Mucosa of gallbladder (tissue), 1 donor: Measurements from ENCODE around the gene MYL12B. TPM values are rescaled to one million over a fixed set of nuclear protein-coding genes. Genes with fewer than 3 reads are reported as not detected.
"Not testable (repeated sequence)": the region's sequence is repeated elsewhere in the genome, so short reads cannot be mapped to it uniquely, and the experiment has no call there.

Experiments
- DNase-seq: peaks from one replicate; pipeline ENCODE4 v3.0.0-alpha.2; 2020; ENCODE audit warnings: low spot score
- total RNA-seq: library from RNA; stranded (reverse); gene quantifications from one replicate; pipeline ENCODE4 v1.2.1, GENCODE V29; 2021
- donor health status: DM: no; HTN: no; CAD: no.

Gene MYL12B
- total RNA-seq, result 342 TPM

DNA sequence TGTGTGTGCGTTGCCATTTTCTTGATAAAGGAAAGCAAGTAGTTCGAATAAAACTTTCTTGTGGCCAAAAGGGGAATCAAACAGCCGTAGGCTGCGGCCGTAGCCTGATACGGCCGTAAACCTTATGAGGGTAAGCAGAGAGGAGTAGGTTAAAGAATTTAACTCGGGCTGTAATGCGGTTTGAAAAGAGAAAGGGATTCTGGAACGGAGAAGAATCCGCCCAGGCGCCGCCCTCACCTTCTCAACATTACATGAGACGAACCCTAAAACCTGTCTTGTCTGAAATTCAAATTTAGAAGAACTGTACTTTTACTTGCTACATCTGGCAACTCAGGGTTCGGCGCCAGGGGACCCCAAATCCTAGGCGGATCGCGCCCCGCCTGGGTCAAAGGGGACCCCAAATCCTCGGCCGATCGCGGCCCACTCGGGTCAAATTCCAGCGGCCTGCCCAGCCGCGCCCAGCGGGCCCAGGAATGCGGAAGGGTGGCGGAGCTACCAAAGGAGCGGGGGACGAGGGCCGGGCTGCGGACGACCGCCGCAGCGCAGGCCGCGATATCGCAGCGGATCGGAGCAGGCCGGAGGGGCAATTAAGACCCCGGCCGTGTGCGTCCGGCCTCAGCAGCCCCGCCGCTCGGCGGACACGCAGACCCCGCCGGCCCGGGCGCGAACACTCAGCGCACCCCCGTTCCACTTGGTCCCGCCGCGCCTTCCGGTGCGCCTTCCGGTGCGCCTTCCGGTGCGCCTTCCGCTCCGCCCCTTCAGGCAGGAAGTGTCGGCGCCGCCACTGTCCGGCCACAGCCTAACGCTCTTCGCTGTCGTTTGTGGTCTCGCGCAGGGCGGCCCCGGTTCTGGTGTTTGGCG lies at the start of gene MYL12B:
Gene MYL12B, plus strand, starts transcription at position 761 of the 861 bp plus-strand sequence. CDS start 10,766 bp downstream, outside the sequence.
- DNase-seq, result peak; percentile 74

DNA sequence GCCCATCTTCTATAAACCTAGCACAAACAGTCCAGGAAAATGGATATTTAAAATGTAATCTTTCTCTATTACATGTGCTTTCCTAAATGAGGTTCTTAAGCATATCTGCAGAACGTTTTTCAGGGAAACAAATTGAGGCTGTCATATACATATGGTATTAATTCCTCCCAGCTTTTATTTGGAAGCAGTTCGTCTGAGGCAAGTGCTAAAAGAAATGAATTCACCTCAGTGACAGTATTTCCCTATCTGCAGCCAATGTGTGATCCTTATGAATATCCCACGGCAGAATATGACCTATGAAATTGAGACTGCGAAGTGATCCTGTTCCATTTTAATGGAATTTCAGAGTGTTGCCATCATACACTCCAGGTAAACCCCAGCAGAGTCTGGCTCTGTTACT lies 49.3 kb upstream of the MYL12B start:
- DNase-seq, result no peak

DNA sequence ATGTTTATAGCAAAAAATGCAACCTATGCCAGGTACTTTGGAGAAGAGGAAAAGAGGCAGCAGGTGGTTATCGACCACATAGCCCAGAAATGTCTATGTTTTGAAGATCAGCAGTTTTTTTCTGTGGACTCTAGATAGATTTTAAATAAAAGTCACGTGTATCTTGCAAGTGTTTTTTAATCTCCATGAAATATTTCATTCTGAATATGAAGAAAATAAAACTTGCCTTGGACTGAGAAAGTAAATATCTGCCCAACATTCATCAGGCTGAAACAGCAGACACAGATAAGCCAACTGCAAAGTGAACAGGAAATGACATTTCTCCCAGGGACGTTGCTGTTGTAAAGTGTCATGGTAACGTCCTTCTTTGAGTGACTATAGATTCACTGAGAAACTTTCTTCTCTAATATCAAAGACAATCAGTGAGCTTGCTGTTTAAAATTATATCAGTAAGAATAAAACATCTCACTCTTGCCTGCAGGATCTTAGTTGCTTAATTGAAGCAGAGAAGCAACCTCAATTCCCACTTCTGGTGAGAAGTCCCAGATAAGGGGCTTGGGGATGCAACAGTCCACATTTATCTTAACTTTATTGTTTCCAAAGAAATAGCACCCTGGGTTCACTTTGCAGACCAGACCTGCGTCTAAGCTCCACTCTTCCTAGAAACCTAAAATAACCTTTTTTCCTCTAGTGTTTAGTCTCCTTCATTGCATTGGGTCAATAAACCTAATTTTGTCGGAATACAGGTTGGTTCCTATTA lies 48.5 kb upstream of the MYL12B start:
- DNase-seq, result no peak

DNA sequence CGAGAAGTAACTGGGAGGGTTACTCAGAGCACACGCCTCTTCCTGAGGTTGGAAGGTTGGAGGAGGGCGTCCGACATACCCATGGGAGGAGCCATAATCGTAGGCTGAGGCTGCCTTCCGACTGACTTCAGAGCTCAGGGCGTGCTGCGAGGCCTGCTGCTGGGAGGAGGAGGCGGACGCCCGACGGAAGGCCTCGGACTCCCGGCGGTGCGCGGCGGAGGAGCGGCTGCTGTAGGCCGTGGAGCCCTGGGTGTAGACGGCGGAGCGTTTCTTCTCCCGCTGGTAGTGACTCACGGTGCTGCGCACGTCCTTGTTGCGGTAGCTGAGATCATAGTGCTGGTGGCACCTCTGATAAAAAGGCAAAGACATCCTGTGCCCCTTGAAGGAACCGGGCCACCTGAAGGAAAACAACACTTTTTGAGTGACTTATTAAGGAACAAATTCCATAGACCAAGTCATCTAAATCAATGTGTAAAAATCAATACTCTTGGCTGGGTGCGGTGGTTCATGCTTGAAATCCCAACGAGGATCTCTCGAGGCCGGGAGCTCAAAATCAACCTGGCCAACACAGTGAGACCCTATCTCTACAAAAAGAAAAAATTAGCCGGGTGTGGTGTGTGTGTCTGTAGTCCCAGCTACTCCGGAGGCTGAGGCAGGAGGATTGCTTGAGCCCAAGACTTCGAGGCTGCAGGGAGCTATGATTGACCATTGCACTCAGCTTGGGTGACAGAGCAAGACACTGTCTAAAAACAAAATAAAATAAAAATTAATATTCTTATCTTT lies 46.9 kb upstream of the MYL12B start:
- peak; percentile 77 for DNase-seq

DNA sequence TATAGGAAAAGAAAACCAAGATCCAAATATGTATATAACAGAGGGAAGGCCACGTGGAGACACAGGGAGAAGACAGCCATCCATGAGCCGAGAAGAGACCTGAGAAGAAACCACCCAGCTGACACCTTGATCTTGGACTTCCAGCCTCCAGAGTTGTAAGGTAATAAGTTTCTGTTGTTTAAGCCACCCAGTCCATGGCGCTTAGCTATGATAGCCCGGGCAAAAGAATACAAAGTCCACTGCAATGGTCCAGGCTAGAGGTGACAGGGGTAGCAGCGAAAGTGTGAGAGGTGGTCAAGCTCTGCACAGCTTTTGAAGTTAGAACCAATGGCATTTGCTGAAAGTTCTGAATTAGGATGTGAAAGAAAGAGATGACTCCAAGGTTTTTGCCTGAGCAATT lies 44.9 kb upstream of the MYL12B start:
- no peak for DNase-seq

DNA sequence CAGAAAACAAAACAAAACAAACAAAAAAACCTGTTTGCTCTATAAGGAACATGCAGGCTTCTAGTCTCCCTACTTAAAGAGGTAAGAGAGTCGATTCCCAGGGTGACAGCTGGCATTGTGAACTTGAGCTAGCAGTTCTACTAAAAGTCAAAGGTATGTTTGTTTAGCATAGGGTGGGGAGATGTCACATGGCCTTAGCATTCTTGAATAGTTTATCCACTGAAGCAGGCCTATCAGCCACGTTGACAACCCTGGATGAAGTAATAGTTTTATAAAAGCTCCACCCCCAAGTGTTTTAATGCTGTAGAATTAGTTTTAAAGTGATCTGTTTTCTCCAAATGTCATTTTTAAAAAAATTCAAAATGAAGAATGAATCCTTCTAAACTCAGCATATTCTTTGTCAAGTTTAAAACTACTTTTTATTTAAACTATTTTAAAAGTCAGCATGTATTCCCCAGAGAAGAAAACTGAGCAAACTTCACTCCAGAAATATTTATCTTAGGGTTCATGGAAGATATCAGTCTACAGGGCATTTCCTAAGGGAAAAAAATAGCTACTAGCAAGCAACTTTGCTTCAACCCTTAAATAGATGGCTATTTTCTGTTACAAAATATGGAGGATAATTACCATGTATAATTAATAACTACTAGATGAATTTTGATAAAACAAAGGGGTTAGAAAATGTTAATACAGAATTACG lies 43.8 kb upstream of the MYL12B start:
- DNase-seq, result peak; percentile 85

DNA sequence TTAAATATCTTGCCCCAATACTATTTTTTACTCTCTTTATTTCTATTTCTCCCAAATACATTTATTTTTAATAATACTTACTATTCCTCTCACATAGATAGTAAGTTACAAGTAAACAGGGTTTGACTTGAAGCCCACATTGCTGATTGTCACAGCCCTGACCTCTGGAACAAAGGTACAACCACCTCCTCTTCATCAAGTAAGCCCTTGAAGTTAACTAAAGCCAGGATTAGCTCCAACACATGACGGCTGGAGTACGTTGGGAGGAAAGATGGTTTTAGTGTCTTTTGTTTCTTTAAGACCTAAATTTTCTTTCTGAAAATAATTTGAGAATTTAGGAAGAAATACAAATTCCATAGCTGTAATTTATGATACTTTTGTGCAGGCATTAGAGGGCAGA lies 43.1 kb upstream of the MYL12B start:
- no peak for DNase-seq

DNA sequence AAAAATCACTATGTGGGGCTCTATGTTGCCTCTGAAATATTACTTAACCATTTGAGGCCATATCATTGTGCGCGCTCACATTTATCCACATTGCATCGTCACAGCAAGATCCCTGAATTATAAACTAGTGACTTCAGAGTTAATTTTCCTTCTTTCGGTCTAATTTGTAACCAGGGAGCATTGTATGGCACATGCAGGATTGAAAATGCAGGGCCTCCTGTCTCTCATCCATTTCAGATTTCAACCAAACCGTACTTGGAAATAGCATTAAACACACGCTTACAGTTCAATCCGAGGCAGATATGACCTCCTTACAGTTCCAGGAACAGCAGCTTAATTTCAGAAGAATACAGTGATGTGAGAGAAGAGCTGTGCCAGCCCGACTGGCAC lies 42.7 kb upstream of the MYL12B start:
- no peak for DNase-seq

DNA sequence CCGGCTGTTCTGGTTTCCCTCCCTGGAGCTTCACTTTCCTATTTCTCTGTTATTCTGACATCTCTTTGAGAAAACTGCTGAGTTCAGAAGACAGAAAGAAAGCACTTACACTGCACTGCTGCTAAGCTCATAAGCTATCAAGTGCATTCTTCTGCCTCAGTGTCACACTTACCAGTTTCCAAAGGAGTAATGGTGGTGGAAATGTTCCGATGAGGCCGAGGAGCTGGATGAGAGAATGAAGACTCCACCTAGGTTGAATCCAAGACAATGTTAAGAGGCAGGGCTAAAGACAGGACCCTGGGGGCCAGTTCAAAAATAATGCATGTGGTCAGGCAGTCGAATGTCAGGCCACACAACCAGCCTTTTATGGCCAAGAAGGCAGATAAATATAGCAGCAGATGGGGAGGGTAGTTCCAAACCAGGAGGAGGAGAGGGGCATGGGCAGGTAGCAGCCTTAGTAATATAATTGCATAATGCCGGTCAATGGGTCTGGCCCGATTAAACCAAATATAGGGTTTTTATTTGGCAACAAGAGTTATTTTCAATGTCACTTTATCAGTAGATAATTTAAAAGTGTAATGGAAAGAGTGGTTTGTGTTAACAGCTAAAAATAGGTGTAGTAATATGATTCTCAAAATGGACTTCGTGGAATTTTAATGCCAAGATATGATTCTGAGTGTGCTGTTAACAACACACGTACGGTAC lies 42.1 kb upstream of the MYL12B start, which contains the start of gene MYOM1:
Gene MYOM1, minus strand, starts transcription at position 338 of the 705 bp plus-strand sequence. CDS start 4,745 bp downstream, outside the sequence.
- DNase-seq, result no peak

DNA sequence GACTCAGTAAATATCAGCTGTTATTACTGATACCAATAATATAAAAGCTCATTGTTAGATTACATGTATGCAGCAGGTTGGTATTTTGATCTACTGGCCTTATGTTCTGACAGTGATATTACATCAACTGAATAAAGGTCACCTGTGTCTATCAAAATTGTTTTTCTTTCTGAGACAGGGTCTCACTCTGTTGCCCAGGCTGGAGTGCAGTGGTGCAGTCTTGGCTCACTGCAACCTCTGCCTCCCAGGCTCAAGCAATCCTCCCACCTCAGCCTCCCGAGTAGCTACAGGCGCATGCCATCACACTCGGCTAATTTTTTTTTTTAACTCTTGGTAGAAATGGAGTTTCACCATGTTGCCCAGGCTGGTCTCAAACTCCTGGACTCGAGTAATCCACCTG lies 41.1 kb upstream of the MYL12B start:
- not testable (repeated sequence) for DNase-seq

DNA sequence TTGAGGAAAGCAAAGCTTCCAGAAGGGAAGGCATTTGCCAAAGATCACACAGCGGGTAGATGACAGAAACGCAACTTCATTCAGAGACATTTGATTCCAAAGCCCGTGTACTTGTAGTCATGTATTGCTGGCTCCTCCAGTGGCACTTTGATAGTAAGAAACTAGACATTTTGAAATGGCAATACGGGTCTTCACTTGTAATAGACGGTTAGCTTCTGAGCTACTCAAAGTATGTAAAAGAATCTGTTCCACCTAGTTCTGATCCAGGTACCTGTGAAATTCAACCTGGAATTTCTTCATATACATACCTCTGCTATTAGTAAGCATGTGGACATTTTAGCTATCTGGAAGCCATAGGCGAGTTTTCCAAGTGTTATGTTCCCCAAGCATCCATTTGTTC lies 40.4 kb upstream of the MYL12B start:
- DNase-seq, result no peak

DNA sequence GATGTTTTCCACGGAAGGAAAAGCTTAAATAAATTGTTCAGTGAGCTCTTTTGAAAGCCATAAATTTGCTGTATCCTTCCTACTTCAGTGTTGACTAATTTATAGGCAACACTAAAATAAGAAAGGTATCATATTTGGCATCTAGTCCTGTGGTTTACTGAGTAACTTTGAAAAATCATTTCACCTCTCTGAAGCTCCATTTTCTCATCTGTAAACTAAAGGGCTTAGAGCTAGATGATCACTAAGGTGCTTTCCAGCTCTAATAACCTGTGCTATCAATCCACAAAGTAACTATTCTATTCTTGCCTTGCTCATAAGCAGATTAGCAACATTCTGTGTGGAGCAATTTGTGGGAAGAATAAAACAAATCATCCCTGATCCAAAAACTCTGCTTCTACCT lies 38.6 kb upstream of the MYL12B start:
- DNase-seq, result no peak

DNA sequence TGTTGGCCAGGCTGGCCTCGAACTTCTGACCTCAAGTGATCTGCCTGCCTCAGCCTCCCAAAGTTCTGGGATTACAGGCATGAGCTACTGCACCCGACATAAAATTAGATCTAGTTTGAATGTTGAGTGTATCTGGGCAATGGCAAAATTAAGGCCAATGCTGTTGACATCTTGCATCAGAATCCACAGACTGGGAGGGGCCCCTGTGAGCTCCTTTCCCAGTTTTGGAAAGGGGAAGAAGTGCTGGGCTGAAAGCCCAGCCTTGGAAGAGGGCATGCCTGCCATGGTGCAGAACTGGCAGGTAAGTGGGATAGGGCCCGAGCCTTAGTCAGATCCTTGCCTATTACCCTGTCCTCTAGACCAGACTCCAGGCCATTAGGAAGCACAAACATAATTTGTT lies 37.7 kb upstream of the MYL12B start:
- DNase-seq, result no peak

DNA sequence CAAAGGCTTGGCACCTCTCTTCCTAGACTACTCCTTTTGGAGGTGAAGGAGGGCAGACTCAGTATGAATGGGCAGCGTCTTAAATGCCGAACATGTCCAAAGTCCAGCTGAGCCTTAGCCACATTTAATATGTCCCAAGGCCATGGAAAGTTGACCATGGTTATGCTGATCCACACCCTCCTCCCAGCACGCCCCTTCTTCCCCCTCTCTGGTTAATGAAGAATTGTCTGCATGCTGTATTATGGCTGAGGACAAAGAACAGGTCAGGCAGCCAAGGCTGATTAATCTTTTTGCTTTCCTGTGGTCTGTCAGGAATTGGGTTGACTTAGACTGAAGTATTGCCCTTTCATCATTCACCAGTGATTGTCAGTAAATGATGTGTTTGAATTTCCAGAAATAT lies 36.3 kb upstream of the MYL12B start:
- peak; percentile 89 for DNase-seq

DNA sequence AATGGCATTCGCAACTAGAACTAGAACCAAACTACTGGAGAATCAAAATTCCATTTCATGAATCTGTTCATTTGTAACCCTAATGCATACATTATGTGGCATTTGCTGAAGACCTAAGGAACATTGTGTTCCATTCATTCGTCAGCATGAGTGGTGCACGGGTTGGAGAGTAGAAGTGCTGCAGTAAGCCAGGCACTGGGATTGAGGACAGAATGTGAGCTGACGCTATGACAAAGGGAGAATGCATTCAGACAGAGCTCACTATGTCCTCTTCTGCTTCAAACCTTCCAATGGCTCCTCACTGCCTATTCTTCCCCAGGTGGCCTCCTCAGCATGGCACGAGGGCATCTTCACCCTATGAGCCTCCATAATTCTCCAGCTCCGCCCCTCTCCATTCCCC lies 35.9 kb upstream of the MYL12B start:
- DNase-seq, result no peak

DNA sequence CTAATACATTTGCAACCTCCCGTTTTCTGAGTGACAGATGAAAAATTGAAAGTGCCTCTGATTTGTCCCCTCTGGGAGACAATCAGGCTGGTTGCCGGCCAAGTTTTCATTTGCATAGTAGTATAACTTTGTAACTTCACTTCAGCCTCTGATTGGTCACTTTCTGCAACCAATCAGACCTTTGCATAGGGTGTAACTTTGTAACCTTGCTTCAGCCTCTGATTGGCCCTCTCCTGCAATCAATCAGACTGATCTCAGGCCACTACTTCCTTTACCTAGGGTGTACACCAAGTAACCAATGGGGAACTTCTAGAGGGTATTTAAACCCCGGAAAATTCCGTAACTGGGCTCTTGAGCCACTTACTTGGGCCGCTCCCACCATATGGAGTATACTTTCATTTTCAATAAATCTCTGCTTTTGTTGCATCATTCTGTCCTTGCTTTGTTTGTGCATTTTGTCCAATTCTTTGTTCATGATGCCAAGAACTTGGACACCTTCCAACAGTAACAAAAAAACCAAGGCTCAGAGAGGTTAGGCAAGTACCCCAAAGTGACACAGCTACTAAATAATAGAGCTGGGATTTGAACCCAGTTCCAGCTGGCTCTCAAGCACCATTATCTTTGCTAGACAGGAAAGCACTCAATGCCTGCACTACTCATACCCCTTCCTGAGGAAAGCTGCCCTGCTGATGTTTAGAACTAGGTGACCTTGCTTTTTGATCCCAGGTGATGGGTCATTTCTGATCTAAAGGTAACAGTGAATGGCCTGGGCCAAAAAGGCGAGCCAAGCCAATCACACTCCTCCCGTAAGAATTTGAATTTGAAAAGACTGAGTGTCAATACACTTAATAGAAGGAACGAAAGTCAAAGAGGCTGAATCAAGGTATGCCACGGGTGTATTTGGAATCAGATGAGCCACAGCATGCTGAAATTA lies 31.3 kb upstream of the MYL12B start:
- peak; percentile 77 for DNase-seq

DNA sequence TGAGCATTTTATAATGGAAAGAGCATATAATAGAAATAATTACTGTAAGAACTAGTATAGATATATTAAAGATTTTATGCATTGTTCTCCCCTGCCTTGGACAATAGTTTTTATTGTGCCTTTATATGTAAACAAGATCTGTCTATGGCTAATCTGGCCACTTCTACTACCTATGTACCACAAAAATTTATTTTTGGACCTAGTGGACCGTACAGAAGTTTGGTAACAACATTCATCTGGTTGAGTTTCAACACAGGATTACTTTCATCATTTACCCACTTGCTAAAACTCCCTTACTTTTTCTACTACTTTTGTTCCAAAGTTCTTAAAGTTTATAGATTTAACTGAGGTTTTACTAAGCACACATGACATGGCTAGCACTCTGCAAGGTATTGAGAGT lies 28.9 kb upstream of the MYL12B start:
- no peak for DNase-seq

DNA sequence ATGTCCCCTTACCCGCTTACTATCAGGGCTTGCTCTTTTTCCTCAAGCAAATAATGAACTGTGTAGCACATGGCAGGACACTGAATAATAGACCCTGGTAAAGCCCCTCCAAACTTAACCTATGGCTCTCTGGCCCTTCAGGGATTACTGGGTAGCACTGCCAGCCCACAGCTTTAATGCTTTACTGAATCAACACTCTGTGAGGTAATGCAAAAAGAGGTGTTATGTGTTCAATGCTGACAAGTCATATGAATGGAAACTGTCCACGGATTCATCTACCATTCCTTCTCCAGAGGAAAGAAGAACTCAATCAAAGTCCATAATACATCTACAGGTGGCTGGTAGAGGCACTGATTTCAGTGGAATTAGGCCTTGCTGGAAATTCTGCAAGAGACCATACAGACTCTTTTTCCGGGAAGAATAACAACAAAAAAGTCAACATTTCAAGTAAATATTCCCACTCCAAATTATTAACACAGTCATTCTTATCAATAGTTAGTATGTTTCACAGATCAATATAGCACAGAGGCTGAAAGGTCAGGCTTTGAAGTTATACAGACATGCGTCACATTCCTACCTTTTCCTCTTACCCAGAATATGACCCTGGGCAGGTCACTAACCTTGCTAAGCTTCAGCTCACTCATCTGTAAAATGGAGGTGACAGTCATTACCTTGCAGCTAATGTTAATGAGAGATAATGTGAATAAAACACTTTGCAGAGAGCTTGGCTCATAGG lies 28.3 kb upstream of the MYL12B start:
- DNase-seq, result no peak

DNA sequence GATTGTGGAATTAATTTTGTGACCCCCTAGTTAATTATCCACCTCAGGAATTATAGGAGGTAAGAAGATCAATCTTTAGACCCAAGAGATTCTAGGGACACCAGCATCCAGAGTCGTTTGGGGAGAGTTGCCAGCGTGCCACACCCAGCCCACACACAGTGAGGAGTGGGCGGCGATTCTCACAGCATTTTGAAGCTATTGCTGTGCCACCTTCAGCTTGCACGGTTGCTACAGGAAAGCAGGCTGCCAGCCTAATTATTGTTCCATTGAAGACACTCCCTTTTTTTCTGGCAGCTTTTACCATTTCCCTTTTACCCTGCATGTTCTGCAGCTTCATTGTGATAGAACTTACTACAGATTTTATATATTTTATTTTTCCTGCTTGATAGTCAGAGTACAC lies 27.5 kb upstream of the MYL12B start:
- no peak for DNase-seq
